SH-SY5Y (cell line): Measurements from ENCODE around the gene TNC.

Experiments
- GATA2 ChIP-seq: IDR thresholded peaks from 2 replicates; pipeline ENCODE4 v1.6.1; 2011; ENCODE audit warnings: mild to moderate bottlenecking, low read depth, low read length
- GATA3 ChIP-seq: IDR thresholded peaks from 2 replicates; pipeline ENCODE4 v1.6.1; 2011; ENCODE audit warnings: low read depth, mild to moderate bottlenecking, low read length, moderate library complexity

DNA sequence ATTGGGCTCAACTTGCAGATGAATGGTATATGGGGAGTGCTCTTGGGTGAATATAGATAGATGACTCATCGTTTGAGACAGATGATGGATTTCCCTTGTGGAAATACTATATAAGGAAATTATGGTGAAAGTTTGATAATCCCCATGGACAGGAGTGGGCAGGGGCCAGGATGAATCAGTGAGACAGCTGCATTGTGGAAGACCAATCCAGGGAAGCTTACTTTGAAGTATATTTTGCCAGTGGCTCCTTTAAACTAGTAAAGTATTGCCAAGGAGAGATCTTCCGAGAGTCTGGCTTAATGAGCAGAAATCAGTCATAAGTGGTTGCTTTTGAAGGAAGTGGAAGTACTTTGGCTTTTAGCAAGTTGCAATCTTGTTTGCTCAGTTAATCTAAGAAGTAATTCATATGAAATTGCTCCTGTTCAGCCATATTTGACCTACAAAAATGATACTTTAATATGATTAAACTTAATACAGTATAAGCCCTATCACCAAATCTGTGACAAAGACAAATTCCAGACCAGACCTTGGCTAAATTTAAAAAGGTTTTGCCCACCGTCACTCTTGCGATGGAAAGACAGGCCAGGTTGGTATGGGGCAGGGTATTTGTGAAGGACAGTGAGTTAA is 9.3 kb upstream of the TNC start:
- no peak for TF ChIP-seq GATA2
- TF ChIP-seq GATA3 = no peak
